ENCODE data around the gene PHB1.
"Not testable (repeated sequence)": the region's sequence is repeated elsewhere in the genome, so short reads cannot be mapped to it uniquely, and the experiment has no call there.

DNA sequence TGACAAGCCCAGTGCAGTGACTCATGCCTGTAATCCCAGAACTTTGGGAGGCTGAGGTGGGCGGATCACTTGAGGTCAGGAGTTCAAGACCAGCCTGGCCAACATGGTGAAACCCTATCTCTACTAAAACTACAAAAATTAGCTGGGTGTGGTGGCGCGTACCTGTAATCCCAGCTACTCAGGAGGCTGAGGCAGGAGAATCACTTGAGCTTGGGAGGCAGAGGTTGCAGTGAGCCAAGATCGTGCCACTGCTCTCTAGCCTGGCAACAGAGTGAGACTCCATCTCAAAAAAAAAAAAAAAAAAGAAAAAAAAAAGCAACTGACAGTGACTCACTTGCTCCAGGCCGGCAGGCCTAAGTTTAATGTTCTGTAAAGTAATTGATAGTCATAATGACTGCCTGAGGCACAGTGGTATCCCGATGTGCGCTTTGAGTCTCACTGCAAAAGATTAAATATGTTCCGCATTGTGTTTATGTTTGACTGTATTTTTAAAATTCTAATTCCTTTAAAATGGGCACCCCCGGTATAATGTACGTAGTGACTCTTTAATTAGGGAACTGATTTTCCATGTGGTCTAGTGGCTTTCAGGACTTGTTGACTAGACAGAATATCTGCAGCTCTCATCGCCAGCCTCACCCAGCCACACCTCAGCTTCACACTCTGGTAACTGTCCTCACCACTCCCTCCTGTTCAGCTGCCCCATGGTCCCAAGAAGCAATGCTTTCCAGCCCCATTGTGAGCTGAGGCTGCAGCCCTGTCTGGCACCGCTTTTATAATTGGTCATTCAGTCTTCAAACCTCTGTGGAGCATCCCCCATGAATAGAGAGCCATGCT, 25.0 kb downstream of the PHB1 start:
- TF ChIP-seq, protein P1, sequence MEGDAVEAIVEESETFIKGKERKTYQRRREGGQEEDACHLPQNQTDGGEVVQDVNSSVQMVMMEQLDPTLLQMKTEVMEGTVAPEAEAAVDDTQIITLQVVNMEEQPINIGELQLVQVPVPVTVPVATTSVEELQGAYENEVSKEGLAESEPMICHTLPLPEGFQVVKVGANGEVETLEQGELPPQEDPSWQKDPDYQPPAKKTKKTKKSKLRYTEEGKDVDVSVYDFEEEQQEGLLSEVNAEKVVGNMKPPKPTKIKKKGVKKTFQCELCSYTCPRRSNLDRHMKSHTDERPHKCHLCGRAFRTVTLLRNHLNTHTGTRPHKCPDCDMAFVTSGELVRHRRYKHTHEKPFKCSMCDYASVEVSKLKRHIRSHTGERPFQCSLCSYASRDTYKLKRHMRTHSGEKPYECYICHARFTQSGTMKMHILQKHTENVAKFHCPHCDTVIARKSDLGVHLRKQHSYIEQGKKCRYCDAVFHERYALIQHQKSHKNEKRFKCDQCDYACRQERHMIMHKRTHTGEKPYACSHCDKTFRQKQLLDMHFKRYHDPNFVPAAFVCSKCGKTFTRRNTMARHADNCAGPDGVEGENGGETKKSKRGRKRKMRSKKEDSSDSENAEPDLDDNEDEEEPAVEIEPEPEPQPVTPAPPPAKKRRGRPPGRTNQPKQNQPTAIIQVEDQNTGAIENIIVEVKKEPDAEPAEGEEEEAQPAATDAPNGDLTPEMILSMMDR (optimal IDR thresholded peaks at IDR 0.05 in 1 of 3, IDR thresholded peaks at IDR 0.05 in 1 of 3, conservative IDR thresholded peaks at IDR 0.05 in 1 of 3; ENCODE audit: extremely low read depth in 1 of 3, insufficient read depth in 2 of 3, low read length in 3 of 3): not testable (repeated sequence)
- not testable (repeated sequence) for TF ChIP-seq EZH2 (IDR thresholded peaks at IDR 0.05; ENCODE audit: low read length)

Measured in keratinocyte (primary cell).